GM12875 (cell line): ENCODE data around the gene SETD3.
"Not testable (repeated sequence)": the region's sequence is repeated elsewhere in the genome, so short reads cannot be mapped to it uniquely, and the experiment has no call there.

ENCODE experiments used
- H3K4me3 ChIP-seq: one replicate; pipeline ENCODE4 v1.5.1; 2011; ENCODE audit warnings: low read depth, low read length, control low read depth
- CTCF ChIP-seq: IDR thresholded peaks from 2 replicates; pipeline ENCODE4 v1.5.1; 2011; ENCODE audit warnings: low read depth, mild to moderate bottlenecking, control low read depth, inconsistent platforms, low read length, moderate library complexity, borderline replicate concordance; ENCODE audit not compliant: insufficient read depth

Gene SETD3

GRCh38 chr14:99352688-99353280, 127.9 kb downstream of the SETD3 start:
- H3K4me3 ChIP-seq: no peak overlapping the region
- no peak for TF ChIP-seq CTCF

- H3K4me3 ChIP-seq: no peak overlapping the region
- TF ChIP-seq CTCF: no peak
Observed at GRCh38 chr14:99351166-99352007, 129.3 kb downstream of the SETD3 start.

- H3K4me3 ChIP-seq: no peak overlapping the region
- no peak for TF ChIP-seq CTCF
Observed at GRCh38 chr14:99350751-99351150, 129.9 kb downstream of the SETD3 start.

- TF ChIP-seq CTCF: no peak
- H3K4me3 ChIP-seq: no peak overlapping the region
Observed at GRCh38 chr14:99349721-99350495, 130.8 kb downstream of the SETD3 start.

GRCh38 chr14:99348816-99349614, 131.6 kb downstream of the SETD3 start:
- no peak overlapping the region for H3K4me3 ChIP-seq
- TF ChIP-seq CTCF: no peak

GRCh38 chr14:99348231-99348630, 132.4 kb downstream of the SETD3 start:
- H3K4me3 ChIP-seq: not testable (repeated sequence)
